GM19467 (cell line): ENCODE data around the gene ARHGEF6.

ENCODE experiments used
- ATAC-seq: cut with Tn5 transposase; IDR thresholded peaks from one replicate; pipeline ENCODE4 v1.9.1; 2021; ENCODE audit warnings: mild to moderate bottlenecking, moderate library complexity; ENCODE audit not compliant: unreplicated experiment

ARHGEF6 gene

GRCh38 chrX:136652822-136653723 is 127.7 kb downstream of the ARHGEF6 start:
- ATAC-seq: no peak

- no peak for ATAC-seq
Measured at GRCh38 chrX:136650811-136651210, 129.9 kb downstream of the ARHGEF6 start.

GRCh38 chrX:136647677-136648360 is 132.9 kb downstream of the ARHGEF6 start, which contains the start of gene CD40LG:
CD40LG (plus strand) TSS chrX:136648158; CDS start chrX:136648249, 91 bp downstream.
- no peak for ATAC-seq

GRCh38 chrX:136646602-136647239 is 134.0 kb downstream of the ARHGEF6 start:
- no peak for ATAC-seq

GRCh38 chrX:136643243-136643642 is 137.5 kb downstream of the ARHGEF6 start:
- no peak for ATAC-seq

GRCh38 chrX:136639506-136640176 is 141.1 kb downstream of the ARHGEF6 start:
- ATAC-seq: no peak

GRCh38 chrX:136636121-136636520 is 144.6 kb downstream of the ARHGEF6 start:
- ATAC-seq: no peak

- ATAC-seq: peak; percentile 74
Measured at GRCh38 chrX:136635235-136635634, 145.5 kb downstream of the ARHGEF6 start.

- ATAC-seq: no peak
Measured at GRCh38 chrX:136630881-136631280, 149.9 kb downstream of the ARHGEF6 start.

GRCh38 chrX:136629084-136629750 is 151.5 kb downstream of the ARHGEF6 start:
- no peak for ATAC-seq

GRCh38 chrX:136627409-136627808 is 153.3 kb downstream of the ARHGEF6 start:
- no peak for ATAC-seq

GRCh38 chrX:136626891-136627290 is 153.8 kb downstream of the ARHGEF6 start:
- ATAC-seq: no peak

GRCh38 chrX:136626237-136626636 is 154.5 kb downstream of the ARHGEF6 start:
- ATAC-seq: no peak

- ATAC-seq: no peak
Measured at GRCh38 chrX:136625246-136625645, 155.5 kb downstream of the ARHGEF6 start.

- no peak for ATAC-seq
Measured at GRCh38 chrX:136623396-136623795, 157.3 kb downstream of the ARHGEF6 start.

- no peak for ATAC-seq
Measured at GRCh38 chrX:136622568-136622967, 158.2 kb downstream of the ARHGEF6 start.

- no peak for ATAC-seq
Measured at GRCh38 chrX:136620780-136621179, 160.0 kb downstream of the ARHGEF6 start.

- no peak for ATAC-seq
Measured at GRCh38 chrX:136619899-136620505, 160.7 kb downstream of the ARHGEF6 start.

GRCh38 chrX:136616987-136617685 is 163.6 kb downstream of the ARHGEF6 start:
- peak; percentile 65 for ATAC-seq
